Measurements from ENCODE around the gene STRIP1. TPM values are rescaled to one million over a fixed set of nuclear protein-coding genes. Genes with fewer than 3 reads are reported as not detected.
A peak's percentile ranks its signal among the peaks of the same experiment; 100 is the strongest.

The STRIP1 gene
- total and polyA plus RNA-seq, 12 donors: 22.3 to 47.9 (median 30.2) TPM

DNA sequence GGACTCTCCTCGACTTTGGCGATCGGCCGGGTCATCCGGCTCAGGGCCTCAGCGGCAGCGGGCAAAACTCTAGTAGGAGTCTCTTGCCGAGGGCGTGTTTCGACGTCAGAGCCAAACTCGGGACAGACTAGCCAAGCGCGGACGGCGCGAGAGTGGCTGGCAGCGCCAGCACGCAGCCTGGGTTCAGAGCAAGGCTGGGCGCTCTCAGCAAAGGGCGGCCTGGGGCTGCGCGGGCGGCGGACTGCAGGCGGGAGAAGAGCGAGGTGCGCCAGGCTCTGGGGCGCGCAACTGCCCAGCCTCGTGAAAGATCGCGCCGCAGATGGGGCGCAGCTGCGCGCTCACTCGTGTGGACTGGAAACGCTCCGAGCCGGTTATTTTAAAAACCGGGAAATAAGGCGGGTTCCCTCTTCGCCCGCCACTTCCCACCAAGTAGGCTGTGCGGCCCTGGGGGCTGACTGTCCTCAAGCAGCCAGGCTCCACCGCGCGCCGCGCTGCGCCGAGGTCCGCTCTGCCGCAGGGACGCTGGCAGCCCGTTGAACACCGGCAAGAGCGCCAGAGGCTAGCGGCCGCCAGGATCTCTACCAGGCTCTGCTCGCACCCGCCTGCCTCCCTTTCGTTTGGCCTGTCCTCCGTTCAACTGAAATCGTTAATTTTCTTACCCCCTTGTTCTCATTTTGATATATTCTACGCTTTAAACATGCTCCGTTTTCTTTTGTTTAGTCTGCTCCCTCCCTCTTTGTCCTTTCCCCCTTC, 33.6 kb downstream of the STRIP1 start:
- WGBS, 4 donors: 10 to 31% (median 24%) methylated on average over 8 to 68 of the region's 68 CpGs
- no peaks in the 10 kb centered on the region for H3K36me3 ChIP-seq (replicated peaks in 1 of 2)
- peaks cover 43% of the 10 kb centered on the region for H3K27me3 ChIP-seq
- TF ChIP-seq POLR2A (IDR thresholded peaks at IDR 0.05) (no peak), CTCF (IDR thresholded peaks at IDR 0.05) (no peak)
- no peaks in the 10 kb centered on the region for H3K9me3 ChIP-seq (replicated peaks in 1 of 3)
- no peak for DNase-seq
- intact Hi-C loops (cut with DNase I): no loop called here
- H3K4me1 ChIP-seq (replicated peaks in 1 of 2): peaks cover 0 to 3% of the 10 kb centered on the region in 2 donors
- H3K27ac ChIP-seq: no peak overlapping the region
- H3K4me3 ChIP-seq: peak overlapping the region in 1 of 4 donors; percentile 5

GRCh38 chr1:110068646-110069403, 34.4 kb downstream of the STRIP1 start:
- TF ChIP-seq CTCF (IDR thresholded peaks at IDR 0.05): no peak
- TF ChIP-seq POLR2A (IDR thresholded peaks at IDR 0.05): no peak
- no peak overlapping the region for H3K27ac ChIP-seq
- H3K36me3 ChIP-seq (replicated peaks in 1 of 2): no peaks in the 10 kb centered on the region
- intact Hi-C loops (cut with DNase I): no loop called here
- peak overlapping the region in 1 of 4 donors; percentile 5 for H3K4me3 ChIP-seq
- H3K9me3 ChIP-seq (replicated peaks in 1 of 3): no peaks in the 10 kb centered on the region
- 19 to 25% (median 23%) methylated on average over 58 to 68 of the region's 68 CpGs for WGBS, 4 donors
- peaks cover 43% of the 10 kb centered on the region for H3K27me3 ChIP-seq
- H3K4me1 ChIP-seq (replicated peaks in 1 of 2): peaks cover 0 to 3% of the 10 kb centered on the region in 2 donors
- DNase-seq: no peak

GRCh38 chr1:110069404-110070281, 35.2 kb downstream of the STRIP1 start:
- intact Hi-C loops (cut with DNase I): no loop called here
- H3K4me3 ChIP-seq: no peak overlapping the region
- DNase-seq: no peak
- no peak for TF ChIP-seq CTCF (IDR thresholded peaks at IDR 0.05)
- no peak for TF ChIP-seq POLR2A (IDR thresholded peaks at IDR 0.05)
- 57 to 77% (median 62%) methylated on average over 31 to 64 of the region's 64 CpGs for WGBS, 4 donors
- H3K4me1 ChIP-seq (replicated peaks in 1 of 2): peaks cover 0 to 3% of the 10 kb centered on the region in 2 donors
- no peaks in the 10 kb centered on the region for H3K9me3 ChIP-seq (replicated peaks in 1 of 3)
- peaks cover 43% of the 10 kb centered on the region for H3K27me3 ChIP-seq
- no peak overlapping the region for H3K27ac ChIP-seq
- no peaks in the 10 kb centered on the region for H3K36me3 ChIP-seq (replicated peaks in 1 of 2)

DNA sequence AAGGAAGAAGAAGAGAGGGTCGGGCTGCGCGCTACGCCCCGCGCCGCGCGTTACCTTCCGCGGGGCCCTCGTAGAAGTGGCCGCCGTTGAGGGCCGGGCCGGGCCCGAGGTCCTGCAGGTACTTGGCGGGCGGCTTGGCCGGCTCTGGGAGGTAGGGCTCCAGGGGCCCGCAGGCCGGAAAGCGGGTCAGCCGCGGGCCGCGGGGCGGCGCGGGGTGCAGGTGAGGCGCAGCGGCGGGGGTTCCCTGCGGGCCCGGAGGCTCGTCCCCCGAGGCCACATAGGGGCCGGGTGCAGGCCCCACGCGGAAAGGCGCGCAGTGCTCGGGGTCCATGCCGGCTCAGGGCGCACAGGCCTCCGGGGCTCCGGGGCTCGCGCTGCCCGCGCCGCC, 35.9 kb downstream of the STRIP1 start:
- no peak for TF ChIP-seq CTCF (IDR thresholded peaks at IDR 0.05)
- no peak for TF ChIP-seq POLR2A (IDR thresholded peaks at IDR 0.05)
- H3K27me3 ChIP-seq: peaks cover 43% of the 10 kb centered on the region
- H3K4me1 ChIP-seq (replicated peaks in 1 of 2): peaks cover 0 to 3% of the 10 kb centered on the region in 2 donors
- intact Hi-C loops (cut with DNase I): no loop called here
- 17 to 37% (median 23%) methylated on average over 17 to 52 of the region's 52 CpGs for whole genome bisulfite sequencing, 4 donors
- no peak overlapping the region for H3K27ac ChIP-seq
- no peaks in the 10 kb centered on the region for H3K9me3 ChIP-seq (replicated peaks in 1 of 3)
- H3K36me3 ChIP-seq (replicated peaks in 1 of 2): no peaks in the 10 kb centered on the region
- DNase-seq: no peak
- H3K4me3 ChIP-seq: no peak overlapping the region
